Ishikawa (cell line): ENCODE results near the gene EGFLAM.

Experiments used
- CEBPB ChIP-seq: IDR thresholded peaks from 2 replicates; pipeline ENCODE4 v1.6.1; 2012
- FOXM1 ChIP-seq: IDR thresholded peaks from 2 replicates; pipeline ENCODE4 v1.6.1; 2012; ENCODE audit warnings: low read depth, borderline replicate concordance
- TF ChIP-seq, protein P1 (sequence below): IDR thresholded peaks from 2 replicates; pipeline ENCODE4 v1.6.1; 2012

DNA sequence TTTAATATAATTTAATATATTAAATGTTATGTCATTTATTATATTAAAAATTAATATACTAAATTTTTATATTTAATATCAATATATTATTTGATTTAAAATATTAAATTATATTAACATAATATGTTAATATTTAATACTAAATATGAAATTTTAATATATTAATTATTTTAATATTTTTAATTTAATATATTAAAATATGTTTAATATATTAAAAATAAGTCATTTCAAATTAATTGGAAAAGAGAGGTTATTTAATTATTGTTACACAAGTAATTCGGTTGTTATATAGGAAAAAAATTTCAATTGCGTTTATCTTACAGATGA is 183.9 kb downstream of the EGFLAM start:
- TF ChIP-seq, protein P1, sequence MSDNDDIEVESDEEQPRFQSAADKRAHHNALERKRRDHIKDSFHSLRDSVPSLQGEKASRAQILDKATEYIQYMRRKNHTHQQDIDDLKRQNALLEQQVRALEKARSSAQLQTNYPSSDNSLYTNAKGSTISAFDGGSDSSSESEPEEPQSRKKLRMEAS, result no peak
- TF ChIP-seq FOXM1, result no peak
- TF ChIP-seq CEBPB, result no peak
